HCT116 (cell line): Measurements from ENCODE around the gene FLCN. TPM values are rescaled to one million over a fixed set of nuclear protein-coding genes. Genes with fewer than 3 reads are reported as not detected.

ENCODE experiments used
- ATAC-seq: fragments of 200-7000 bp; cut with Tn5 transposase; 2 replicates; pipeline ENCODE4 v1.9.1; 2020; ENCODE audit warnings: mild to moderate bottlenecking, moderate library complexity
- BruUV-seq: library from RNA; stranded (reverse); fragments of 400-500 nt; replicated peaks from 2 replicates; lab custom pipeline; 2021; lab: Mats Ljungman, UMichigan
- CTCF ChIA-PET: fragments of 300-600 bp; sonication (Branson Sonifier 250); formaldehyde crosslinking; loops from one replicate; lab custom pipeline; 2021; ENCODE audit warnings: antibody characterized with exemption; lab: Charles Lee
- POLR2A ChIA-PET: fragments of 300-600, 350-600 bp; sonication (Branson Sonifier 250); formaldehyde crosslinking; loops from one replicate; lab custom pipeline; 2021; ENCODE audit warnings: antibody characterized with exemption; lab: Charles Lee
- RAD21 ChIA-PET, 2 experiments: fragments of 300-600 bp; sonication (Branson Sonifier 250); formaldehyde crosslinking; loops; one replicate each; lab custom pipeline; 2023; ENCODE audit warnings: low total read pairs in 2 of 2; ENCODE audit not compliant: uncharacterized antibody in 2 of 2, unreplicated experiment in 2 of 2, low non-redundant PET in 1 of 2; lab: Charles Lee
- DNase-seq: peaks from one replicate; pipeline ENCODE4 v3.0.0-alpha.2; 2010; ENCODE audit warnings: low read depth, low spot score
- H2AFZ ChIP-seq: fragments of 200-600 bp; shearing (Covaris generic), sonication (generic); 2 replicates; pipeline ENCODE4 v1.6.1; 2017; ENCODE audit warnings: low read depth, mixed run types, mixed read lengths, antibody characterized with exemption, low read length; ENCODE audit not compliant: poor library complexity, severe bottlenecking
- H3K27ac ChIP-seq: 2 replicates; pipeline ENCODE4 v1.5.1; 2012; ENCODE audit warnings: low read depth, low read length
- H3K27me3 ChIP-seq: fragments of 200-600 bp; sonication (generic); 2 replicates; pipeline ENCODE4 v1.6.1; 2016; ENCODE audit warnings: mixed run types, low read length, mixed read lengths; ENCODE audit not compliant: insufficient read depth
- H3K36me3 ChIP-seq, 2 experiments: fragments of 200-500 bp in 1 of 2; fragments of 200-600 bp in 1 of 2; sonication (Bioruptor generic) in 1 of 2; sonication (generic) in 1 of 2; 2 replicates each; pipeline versions ENCODE4 v1.5.1 to v1.6.1; 2014 to 2016; ENCODE audit warnings: low read length in 2 of 2, inconsistent platforms in 1 of 2, mixed read lengths in 1 of 2, mixed run types in 1 of 2; ENCODE audit not compliant: insufficient read depth in 2 of 2, control insufficient read depth in 1 of 2
- H3K4me1 ChIP-seq, 2 experiments: fragments of 200-600 bp in 1 of 2; sonication (generic) in 1 of 2; 2 replicates each; pipeline versions ENCODE4 v1.5.1 to v1.6.1; 2012 to 2017; ENCODE audit warnings: low read length in 2 of 2, inconsistent platforms in 1 of 2, mild to moderate bottlenecking in 1 of 2, mixed read lengths in 1 of 2, mixed run types in 1 of 2, moderate library complexity in 1 of 2; ENCODE audit not compliant: insufficient read depth in 2 of 2, control insufficient read depth in 1 of 2
- H3K4me2 ChIP-seq: fragments of 200-600 bp; sonication (generic); 2 replicates; pipeline ENCODE4 v1.6.1; 2017; ENCODE audit warnings: mixed run types, low read length, mixed read lengths
- H3K4me3 ChIP-seq, 2 experiments: fragments of 200-600 bp in 1 of 2; sonication (generic) in 1 of 2; replicated peaks in 1 of 2; 2 replicates each; pipeline ENCODE4 v1.5.1; 2011 to 2016; ENCODE audit warnings: low read length in 2 of 2, control low read depth in 1 of 2, low read depth in 1 of 2, mild to moderate bottlenecking in 1 of 2, mixed read lengths in 1 of 2, mixed run types in 1 of 2
- H3K79me2 ChIP-seq: fragments of 200-600 bp; sonication (generic); 2 replicates; pipeline ENCODE4 v1.6.1; 2017; ENCODE audit warnings: mild to moderate bottlenecking, mixed run types, low read length, moderate library complexity, mixed read lengths; ENCODE audit not compliant: insufficient read depth
- H3K9ac ChIP-seq: fragments of 200-600 bp; sonication (generic); 2 replicates; pipeline ENCODE4 v1.6.1; 2016; ENCODE audit warnings: low read length, mixed read lengths
- H3K9me2 ChIP-seq: fragments of 200-600 bp; sonication (generic), shearing (Covaris generic); 2 replicates; pipeline ENCODE4 v1.6.1; 2017; ENCODE audit warnings: mixed run types, mild to moderate bottlenecking, moderate library complexity; ENCODE audit not compliant: insufficient read depth
- H3K9me3 ChIP-seq, 2 experiments: fragments of 200-500 bp in 1 of 2; fragments of 200-600 bp in 1 of 2; sonication (Bioruptor generic) in 1 of 2; sonication (generic) in 1 of 2; 2 replicates each; pipeline ENCODE4 v1.6.1; 2014 to 2017; ENCODE audit warnings: low read length in 2 of 2, mixed read lengths in 2 of 2, inconsistent platforms in 1 of 2, low read depth in 1 of 2, mild to moderate bottlenecking in 1 of 2, mixed run types in 1 of 2, moderate library complexity in 1 of 2; ENCODE audit not compliant: control insufficient read depth in 1 of 2, insufficient read depth in 1 of 2
- H4K20me1 ChIP-seq: fragments of 200-600 bp; sonication (generic), shearing (Covaris generic); 2 replicates; pipeline ENCODE4 v1.6.1; 2017; ENCODE audit warnings: mixed run types, mild to moderate bottlenecking, moderate library complexity; ENCODE audit not compliant: insufficient read depth
- EGR1 ChIP-seq: IDR thresholded peaks from 2 replicates; pipeline ENCODE4 v1.6.1; 2012; ENCODE audit warnings: low read depth
- REST ChIP-seq: IDR thresholded peaks from 2 replicates; pipeline ENCODE4 v1.6.1; 2012; ENCODE audit warnings: low read depth
- YY1 ChIP-seq: IDR thresholded peaks from 2 replicates; pipeline ENCODE4 v1.6.1; 2011; ENCODE audit warnings: low read length, low read depth, moderate library complexity, mild to moderate bottlenecking; ENCODE audit not compliant: insufficient replicate concordance; ENCODE audit errors: extremely low read depth
- intact Hi-C: fragments of 100-400 bp; cut with micrococcal nuclease; formaldehyde crosslinking; loops from 2 replicates; pipeline ENCODE4 v1.10.0; 2022
- total RNA-seq: library from RNA; stranded (reverse); gene quantifications from one replicate; pipeline ENCODE4 v1.2.1, GENCODE V29; 2021; ENCODE audit not compliant: unreplicated experiment

FLCN gene
- total RNA-seq, 1 experiment from 2014 or later: 23.7 TPM

- TF ChIP-seq REST (no peak), EGR1 (no peak)
These were observed 70.5 kb downstream of the FLCN start (continued) for GRCh38 chr17:17166446-17166845.

GRCh38 chr17:17165666-17166308 lies 71.2 kb downstream of the FLCN start:
- Histone ChIP-seq H3K9me3 (no peaks in the 10 kb centered on the region), H3K4me3 (no peak overlapping the region), H3K9ac (no peak overlapping the region), H4K20me1 (no peaks in the 10 kb centered on the region), H3K4me1 (no peaks in the 10 kb centered on the region), H3K79me2 (no peaks in the 10 kb centered on the region), H3K27me3 (no peaks in the 10 kb centered on the region), H3K36me3 (peaks cover 25 to 41% of the 10 kb centered on the region in 2 experiments), H3K27ac (no peak overlapping the region; the same call in 1 of the 2 replicates), H3K4me2 (no peak overlapping the region), H3K9me2 (no peaks in the 10 kb centered on the region), H2AFZ (no peak overlapping the region)
- no TSS peak for BruUV-seq
- POLR2A ChIA-PET: no interaction called here
- no peak for TF ChIP-seq YY1
- RAD21 ChIA-PET: no interaction called here
- CTCF ChIA-PET: no interaction called here
- no peak for DNase-seq
- intact Hi-C loops: no loop called here
- no peak for ATAC-seq
